Measurements from ENCODE around the gene MTHFD2L. TPM values are rescaled to one million over a fixed set of nuclear protein-coding genes. Genes with fewer than 3 reads are reported as not detected.
A peak's percentile ranks its signal among the peaks of the same experiment; 100 is the strongest.

Gene MTHFD2L
- total RNA-seq, 1 experiment from 2014 or later, result 7.5 TPM

DNA sequence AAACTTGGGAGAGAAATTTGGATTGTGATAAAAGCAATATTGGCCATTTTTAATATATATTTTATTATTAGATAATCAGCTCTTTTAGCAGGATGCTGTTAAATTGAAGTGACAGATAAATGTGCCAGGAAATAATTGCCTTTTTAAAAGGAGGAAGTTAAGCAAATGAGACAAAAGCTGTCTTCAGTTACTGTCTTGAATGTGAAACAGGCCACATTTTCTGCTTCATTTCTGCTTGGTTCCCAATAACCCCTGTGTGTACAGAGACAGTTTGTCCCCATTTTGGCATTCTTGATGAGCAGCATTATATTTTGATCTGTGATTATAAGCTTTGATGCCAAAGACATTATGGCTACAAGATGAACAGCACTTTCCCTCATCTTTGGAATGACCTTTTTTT lies 151.3 kb downstream of the MTHFD2L start:
- DNase-seq (ENCODE audit: low read depth, low spot score), result no peak
- in situ Hi-C loops (cut with HindIII; ENCODE audit: low pct_unique_long_range_greater_than_20kb, low sequenced_read_pairs), result loop anchor here (5.0 kb wide), 1 partner anchor 82 kb away; no protein-coding TSS in a partner anchor

DNA sequence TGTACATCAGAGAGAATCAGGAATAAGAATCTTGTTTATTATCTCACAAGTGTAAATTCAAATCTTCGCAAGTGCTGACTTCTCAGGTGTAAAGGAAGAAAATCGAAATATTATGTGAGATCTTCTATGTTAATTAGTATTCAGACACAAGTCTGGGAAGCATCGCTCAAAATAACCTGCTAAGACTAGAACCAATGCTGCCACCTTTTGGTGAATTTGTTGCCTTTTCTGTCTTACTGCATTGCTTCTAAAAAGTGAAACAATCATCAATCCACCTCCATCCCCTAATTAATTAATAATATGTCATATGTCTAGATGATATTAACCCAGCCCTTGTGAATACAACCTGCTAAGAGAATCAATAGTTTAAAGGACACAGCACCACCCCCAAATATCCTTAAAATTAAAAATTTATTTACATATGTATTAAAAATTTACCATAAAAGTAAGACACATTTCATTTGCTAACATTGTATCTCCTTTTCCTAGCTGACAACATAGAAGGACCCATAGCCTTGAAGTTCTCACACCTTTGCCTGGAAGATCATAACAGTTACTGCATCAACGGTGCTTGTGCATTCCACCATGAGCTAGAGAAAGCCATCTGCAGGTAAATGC lies 153.9 kb downstream of the MTHFD2L start:
- in situ Hi-C loops (cut with HindIII; ENCODE audit: low pct_unique_long_range_greater_than_20kb, low sequenced_read_pairs), result no loop called here
- peak; percentile 64 for DNase-seq (ENCODE audit: low read depth, low spot score)

DNA sequence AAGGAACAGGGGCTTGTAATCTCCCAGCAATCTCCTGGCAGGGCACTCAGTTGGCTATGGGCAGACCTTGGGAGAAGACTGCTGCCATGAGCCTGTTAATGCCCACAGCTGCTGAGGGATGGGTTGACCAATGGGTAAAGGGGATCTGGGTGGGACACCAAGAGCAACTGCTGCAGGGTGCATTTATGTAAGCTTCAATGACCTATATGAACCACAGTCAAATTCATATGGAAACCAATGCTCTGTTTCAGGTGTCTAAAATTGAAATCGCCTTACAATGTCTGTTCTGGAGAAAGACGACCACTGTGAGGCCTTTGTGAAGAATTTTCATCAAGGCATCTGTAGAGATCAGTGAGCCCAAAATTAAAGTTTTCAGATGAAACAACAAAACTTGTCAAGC lies 156.4 kb downstream of the MTHFD2L start:
- in situ Hi-C loops (cut with HindIII; ENCODE audit: low pct_unique_long_range_greater_than_20kb, low sequenced_read_pairs), result no loop called here
- no peak for DNase-seq (ENCODE audit: low read depth, low spot score)

DNA sequence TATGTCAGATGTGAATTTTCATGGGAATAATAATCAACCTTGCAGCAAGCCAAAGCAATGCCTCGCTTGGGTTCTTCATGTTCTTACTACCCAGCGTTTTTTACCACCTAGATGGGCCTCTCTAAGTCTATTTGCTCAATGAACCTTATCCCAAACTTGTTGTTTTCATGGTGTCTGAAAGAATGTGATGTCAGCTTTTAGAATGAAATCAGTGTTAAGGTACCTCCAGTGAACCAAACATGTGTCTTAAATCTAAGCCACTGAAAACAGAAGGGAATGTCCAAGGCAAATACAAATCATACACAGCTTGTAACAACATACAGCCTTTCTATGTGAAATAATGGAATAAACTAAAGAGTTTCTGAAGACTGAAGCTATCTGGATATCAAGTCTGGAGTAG lies 157.0 kb downstream of the MTHFD2L start:
- in situ Hi-C loops (cut with HindIII; ENCODE audit: low pct_unique_long_range_greater_than_20kb, low sequenced_read_pairs), result no loop called here

DNA sequence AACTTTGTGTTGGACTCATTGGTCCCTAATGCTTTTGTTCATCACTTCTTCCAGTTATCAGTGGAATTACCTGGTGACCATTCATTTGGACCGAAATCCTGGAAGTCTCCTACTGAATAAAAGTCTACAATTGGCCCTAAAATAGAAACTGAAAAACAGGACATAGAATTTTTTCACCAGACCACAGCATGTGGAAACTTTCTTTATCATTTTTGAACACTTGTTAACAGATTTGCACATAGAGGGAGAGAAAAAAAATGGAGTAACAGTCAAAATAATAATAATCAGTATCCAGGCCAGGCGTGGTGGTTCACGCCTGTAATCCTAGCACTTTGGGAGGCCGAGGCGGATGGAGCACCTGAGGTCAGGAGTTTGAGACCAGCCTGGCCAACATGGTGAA lies 157.5 kb downstream of the MTHFD2L start:
- in situ Hi-C loops (cut with HindIII; ENCODE audit: low pct_unique_long_range_greater_than_20kb, low sequenced_read_pairs), result no loop called here
- no peak for DNase-seq (ENCODE audit: low read depth, low spot score)

More for the DNA sequence above, 157.0 kb downstream of the MTHFD2L start:
- no peak for DNase-seq (ENCODE audit: low read depth, low spot score)

DNA sequence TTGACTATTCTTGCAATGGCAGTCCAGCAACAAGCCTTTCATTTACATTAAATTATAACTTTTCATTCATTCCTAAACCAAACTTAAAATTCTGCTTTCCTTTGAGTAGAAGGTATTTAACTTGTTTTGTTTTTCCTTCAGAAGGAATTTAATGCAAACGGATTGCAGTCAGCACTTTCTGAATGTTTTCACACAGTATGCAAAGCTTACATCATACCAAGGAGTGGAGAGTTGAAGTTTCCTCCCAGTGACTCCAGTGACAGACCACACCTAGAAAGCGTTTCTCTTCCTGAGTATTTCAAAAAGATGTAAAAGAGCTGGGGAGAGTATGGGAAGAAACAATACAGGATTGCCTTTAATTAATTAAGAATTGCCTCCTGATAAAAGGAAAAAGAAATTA lies 158.5 kb downstream of the MTHFD2L start:
- in situ Hi-C loops (cut with HindIII; ENCODE audit: low pct_unique_long_range_greater_than_20kb, low sequenced_read_pairs), result no loop called here
- DNase-seq (ENCODE audit: low read depth, low spot score), result no peak

DNA sequence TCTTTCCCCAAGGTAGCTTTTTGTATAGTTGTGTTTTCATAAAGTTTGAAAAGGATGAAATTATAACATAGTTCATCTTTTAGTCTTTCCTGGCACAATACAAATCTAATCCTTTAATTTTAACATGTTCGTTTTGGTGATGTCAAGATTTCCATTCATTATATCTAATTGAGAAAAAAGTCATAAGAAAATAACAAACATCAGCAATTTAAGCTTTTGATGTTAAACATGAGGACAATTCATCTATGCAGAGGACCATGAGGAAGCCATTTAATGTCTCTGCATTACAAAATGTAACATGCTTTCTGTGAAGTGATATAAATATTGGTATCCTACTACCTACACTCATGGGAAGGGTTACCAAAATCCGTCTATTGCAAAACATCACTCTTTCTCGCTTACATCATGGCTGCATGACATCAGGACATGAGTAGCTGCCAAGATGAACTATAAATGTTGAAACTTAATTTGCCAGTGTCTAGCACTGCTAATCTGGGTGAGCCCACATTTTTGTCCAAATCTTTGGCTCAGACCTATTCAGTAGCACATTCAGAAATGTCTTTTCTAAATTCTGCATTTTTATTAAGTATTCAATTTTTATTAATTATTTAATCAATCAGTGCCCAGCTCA lies 159.8 kb downstream of the MTHFD2L start:
- DNase-seq (ENCODE audit: low read depth, low spot score), result no peak
- in situ Hi-C loops (cut with HindIII; ENCODE audit: low pct_unique_long_range_greater_than_20kb, low sequenced_read_pairs), result no loop called here

DNA sequence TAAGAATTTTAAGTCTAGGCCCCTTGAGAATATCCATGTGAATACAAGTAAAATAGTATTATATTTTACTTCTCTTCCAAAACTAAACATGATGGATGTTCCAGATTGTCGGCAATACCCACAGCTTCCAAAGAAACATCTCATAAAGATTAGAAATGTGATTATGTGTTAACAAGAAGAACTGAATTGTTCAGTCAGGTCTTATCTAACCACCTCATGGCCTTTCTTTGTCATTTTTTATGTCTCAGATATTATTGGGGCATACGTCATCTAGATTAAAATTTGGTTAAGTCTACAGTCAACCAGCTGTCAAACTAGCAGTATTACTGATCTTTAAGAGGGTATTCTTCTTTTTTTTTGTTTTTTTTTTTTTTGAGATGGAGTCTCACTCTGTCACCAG lies 160.4 kb downstream of the MTHFD2L start:
- in situ Hi-C loops (cut with HindIII; ENCODE audit: low pct_unique_long_range_greater_than_20kb, low sequenced_read_pairs), result no loop called here
- no peak for DNase-seq (ENCODE audit: low read depth, low spot score)

DNA sequence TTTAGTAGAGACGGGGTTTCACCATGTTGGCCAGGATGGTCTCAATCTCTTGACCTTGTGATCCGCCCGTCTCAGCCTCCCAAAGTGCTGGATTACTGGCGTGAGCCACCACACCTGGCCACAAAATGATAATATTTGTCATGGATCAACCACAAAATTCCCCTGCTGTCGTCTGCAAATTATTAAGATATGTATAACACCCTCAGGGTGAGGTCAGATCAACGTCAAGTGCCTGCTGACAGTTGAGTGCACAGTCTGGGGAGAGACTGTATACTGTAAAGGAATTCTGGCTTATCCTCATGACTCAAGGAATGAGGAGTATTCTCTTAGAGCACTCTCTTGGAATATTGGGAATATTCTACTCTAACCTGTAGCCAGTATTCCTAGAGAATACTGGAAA lies 161.6 kb downstream of the MTHFD2L start:
- in situ Hi-C loops (cut with HindIII; ENCODE audit: low pct_unique_long_range_greater_than_20kb, low sequenced_read_pairs), result no loop called here
- DNase-seq (ENCODE audit: low read depth, low spot score), result no peak

DNA sequence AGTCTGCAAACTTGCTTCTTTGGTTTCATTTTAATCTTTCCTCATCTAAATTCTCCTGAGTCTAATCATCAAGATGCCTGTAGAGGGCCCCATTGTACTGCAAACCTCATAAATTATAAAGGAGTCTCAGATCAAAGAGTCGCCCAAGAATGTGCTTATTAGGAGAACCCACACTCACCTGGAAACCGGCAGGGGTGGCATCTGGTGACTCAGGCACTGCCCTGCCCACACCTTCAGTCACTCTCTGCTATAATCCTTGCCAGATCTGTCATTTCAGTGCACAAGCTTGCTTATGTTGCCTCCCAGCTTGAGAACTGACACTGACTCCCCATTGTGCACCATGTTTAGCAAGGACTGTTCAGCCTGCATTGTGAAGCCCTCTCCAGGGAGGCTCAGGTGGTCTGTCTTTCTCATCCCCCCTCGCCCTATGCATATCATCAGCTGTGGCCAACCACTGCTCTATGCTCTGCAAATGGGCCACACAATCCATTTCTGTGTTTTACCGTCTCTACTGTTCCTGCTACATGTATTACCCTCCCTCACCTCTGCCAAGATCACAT lies 162.7 kb downstream of the MTHFD2L start:
- peak; percentile 67 for DNase-seq (ENCODE audit: low read depth, low spot score)
- in situ Hi-C loops (cut with HindIII; ENCODE audit: low pct_unique_long_range_greater_than_20kb, low sequenced_read_pairs), result no loop called here

DNA sequence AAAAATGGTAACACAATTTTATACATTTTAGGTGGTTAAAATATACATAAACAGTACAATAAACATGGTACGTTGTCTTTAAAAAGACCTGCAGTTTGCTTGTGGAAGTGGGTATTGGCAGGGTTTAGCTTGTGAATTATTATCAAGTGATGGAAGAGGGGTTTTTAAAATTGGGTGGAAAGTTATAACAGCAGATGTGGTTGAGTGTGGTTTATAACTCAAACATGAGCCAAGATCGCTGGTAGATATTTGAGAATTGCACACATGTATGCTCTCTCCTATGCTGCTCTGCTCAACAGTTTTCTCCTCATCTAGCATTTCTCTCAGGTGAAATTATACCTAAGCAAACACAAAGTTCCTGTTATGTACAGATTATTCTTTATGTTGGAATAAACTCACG lies 164.4 kb downstream of the MTHFD2L start:
- DNase-seq (ENCODE audit: low read depth, low spot score), result no peak
- in situ Hi-C loops (cut with HindIII; ENCODE audit: low pct_unique_long_range_greater_than_20kb, low sequenced_read_pairs), result no loop called here

DNA sequence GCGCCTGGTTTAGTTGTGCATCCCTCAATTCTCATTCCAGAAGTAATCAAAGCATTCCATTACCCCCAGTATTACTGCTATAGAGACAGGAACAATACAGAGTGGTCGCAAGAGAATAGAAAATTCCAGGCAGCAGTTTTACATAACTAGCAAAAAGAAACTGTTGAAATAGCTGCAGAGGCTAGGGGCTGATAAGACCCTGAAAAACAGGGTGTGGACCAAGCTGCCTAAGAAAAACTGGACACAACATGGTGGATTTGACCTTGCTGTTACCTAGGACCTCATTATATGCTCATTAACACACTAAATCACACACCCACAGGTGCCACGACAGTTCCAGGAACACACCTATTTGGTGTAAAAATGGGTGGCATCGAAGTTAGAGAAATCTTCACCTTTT lies 165.7 kb downstream of the MTHFD2L start:
- no peak for DNase-seq (ENCODE audit: low read depth, low spot score)
- in situ Hi-C loops (cut with HindIII; ENCODE audit: low pct_unique_long_range_greater_than_20kb, low sequenced_read_pairs), result no loop called here

DNA sequence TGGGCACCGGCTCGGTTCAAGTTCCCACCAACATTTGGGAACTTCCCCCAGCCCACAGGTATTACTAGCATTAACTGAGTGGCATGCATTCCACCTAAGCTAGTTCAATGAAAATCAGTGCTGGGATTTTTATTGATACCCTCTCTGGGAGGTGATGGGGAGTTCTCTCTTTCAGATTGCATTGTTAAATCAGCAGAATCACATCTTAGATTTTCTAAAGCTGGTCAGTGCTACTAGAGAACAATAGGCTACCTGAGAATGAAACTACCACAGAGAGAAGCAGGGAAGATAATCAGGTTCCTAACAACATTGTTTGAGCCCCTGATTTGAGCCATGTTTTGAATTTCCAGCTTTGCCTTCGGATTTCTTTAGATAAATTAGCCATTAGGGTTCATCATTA lies 166.3 kb downstream of the MTHFD2L start:
- in situ Hi-C loops (cut with HindIII; ENCODE audit: low pct_unique_long_range_greater_than_20kb, low sequenced_read_pairs), result no loop called here
- DNase-seq (ENCODE audit: low read depth, low spot score), result no peak

DNA sequence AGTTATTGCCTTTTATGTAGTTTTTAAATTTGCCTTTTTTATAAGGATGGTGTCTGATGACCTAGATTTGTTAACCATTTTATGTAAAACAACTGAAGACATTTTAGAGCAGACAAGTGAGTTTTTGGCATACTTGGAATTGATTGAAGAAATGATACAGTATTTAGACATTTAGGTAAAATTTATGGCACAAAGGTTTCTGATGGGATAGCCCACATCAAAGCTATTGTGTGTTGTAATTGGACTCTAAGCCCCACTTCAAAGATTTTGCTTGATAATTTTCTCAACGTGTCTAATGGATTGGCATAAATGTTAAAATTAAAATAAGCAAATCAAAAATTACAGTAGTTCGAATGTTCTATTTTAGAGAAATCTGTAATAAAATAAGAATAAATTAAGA lies 168.0 kb downstream of the MTHFD2L start:
- in situ Hi-C loops (cut with HindIII; ENCODE audit: low pct_unique_long_range_greater_than_20kb, low sequenced_read_pairs), result no loop called here
- DNase-seq (ENCODE audit: low read depth, low spot score), result no peak

DNA sequence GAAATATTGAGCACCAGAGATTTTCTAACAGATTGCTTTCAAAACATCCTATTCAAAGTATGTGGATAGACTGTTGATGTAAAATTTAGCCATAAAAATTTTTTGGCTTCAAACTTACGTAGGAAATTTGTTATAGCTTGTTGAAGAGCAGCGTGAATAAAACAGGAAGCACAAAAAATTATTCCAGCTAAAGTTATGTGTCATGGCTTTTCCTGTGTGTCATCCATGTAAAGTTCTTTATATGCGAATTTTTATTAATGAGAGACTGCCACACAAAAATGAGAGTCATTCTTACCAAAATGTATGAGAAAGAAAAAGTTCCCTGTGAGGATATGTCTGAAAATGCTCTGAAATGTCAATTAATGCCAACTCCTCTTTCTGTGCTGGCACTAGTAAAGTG lies 169.8 kb downstream of the MTHFD2L start:
- no peak for DNase-seq (ENCODE audit: low read depth, low spot score)
- in situ Hi-C loops (cut with HindIII; ENCODE audit: low pct_unique_long_range_greater_than_20kb, low sequenced_read_pairs), result no loop called here

DNA sequence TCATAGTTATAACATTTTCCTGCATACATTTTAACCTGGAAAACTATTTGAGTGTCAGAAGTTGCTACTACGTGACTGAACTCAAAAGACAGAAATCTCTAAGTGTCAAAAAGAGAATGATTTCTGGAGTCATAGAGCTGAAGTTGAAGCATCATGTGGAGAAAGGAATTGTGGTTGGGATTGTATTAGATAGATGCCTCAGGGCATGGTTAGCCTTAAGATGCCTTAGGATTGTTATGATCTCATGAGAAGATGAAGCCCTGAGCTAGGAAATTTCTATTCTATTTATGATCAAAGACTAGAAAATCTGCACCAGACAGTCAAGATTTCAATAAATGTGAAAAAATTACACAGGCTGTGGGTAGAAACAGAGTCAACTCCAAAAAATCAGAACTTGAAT lies 170.6 kb downstream of the MTHFD2L start:
- no peak for DNase-seq (ENCODE audit: low read depth, low spot score)
- in situ Hi-C loops (cut with HindIII; ENCODE audit: low pct_unique_long_range_greater_than_20kb, low sequenced_read_pairs), result no loop called here

DNA sequence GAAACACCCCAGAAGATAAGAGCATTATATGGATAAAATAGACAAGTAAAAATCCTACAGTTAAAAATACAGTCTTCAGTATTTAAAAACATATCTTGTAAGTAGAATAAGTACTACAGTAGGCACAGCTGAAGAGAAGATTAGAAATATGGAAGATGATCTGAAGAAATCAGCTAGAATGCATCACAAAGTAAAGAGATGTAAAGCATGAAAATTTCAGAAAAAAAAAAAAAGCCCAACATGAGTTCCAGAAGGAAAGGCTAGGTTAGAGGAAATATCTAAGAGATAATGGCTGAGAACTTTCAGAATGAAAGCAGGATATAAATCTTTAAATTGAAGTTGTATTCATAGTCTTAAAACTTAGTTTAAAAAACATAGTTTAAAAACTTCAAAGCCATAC lies 171.4 kb downstream of the MTHFD2L start:
- in situ Hi-C loops (cut with HindIII; ENCODE audit: low pct_unique_long_range_greater_than_20kb, low sequenced_read_pairs), result no loop called here
- DNase-seq (ENCODE audit: low read depth, low spot score), result no peak

DNA sequence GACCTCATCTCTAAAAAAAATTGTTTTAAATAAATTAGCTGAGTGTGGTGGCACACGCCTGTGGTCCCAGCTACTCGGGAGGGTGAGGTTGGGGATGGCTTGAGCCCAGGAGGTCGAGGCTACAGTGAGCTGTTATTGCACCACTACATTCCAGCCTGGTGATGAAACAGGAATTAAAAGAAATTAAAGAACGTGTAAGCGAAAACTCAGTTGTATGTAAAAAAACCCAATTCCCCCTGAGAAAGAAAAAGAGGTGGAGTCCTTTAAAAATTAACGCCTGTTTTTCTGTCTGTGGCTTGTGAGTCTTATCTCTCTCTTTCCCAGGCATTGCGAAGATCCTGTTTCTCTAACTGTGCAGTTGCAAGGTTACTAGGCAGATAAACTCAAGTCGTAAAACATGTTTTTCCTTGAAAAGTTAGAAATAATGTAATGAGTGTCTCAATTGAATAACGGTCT lies 172.4 kb downstream of the MTHFD2L start:
- in situ Hi-C loops (cut with HindIII; ENCODE audit: low pct_unique_long_range_greater_than_20kb, low sequenced_read_pairs), result no loop called here
- DNase-seq (ENCODE audit: low read depth, low spot score), result no peak

DNA sequence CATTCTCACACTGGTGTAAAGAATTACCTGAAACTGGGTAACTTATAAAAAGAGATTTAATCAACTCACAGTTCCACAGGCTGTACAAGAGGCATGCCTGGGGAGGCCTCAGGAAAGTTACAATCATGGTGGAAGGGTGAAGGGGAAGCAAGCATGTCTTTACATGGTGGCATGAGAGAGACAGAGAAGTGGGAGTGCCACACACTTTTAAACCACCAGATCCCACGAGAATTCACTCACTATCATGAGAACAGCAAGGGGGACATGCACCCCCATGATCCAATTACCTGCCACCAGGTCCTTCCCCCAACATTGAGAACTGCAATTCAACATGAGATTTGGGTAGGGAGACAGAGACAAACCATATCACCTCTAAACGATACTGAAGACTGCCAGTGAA lies 173.3 kb downstream of the MTHFD2L start:
- DNase-seq (ENCODE audit: low read depth, low spot score), result no peak
- in situ Hi-C loops (cut with HindIII; ENCODE audit: low pct_unique_long_range_greater_than_20kb, low sequenced_read_pairs), result no loop called here

Measured in SK-MEL-5 (cell line).